22Rv1 (cell line): Measurements from ENCODE around the gene LIM2.

Experiments
- CTCF ChIP-seq: fragments of 450-650 bp; IDR thresholded peaks from 2 replicates; pipeline ENCODE4 v1.5.1; 2017; ENCODE audit warnings: mild to moderate bottlenecking
- ZFX ChIP-seq: fragments of 450-650 bp; IDR thresholded peaks from 2 replicates; pipeline ENCODE4 v1.6.1; 2017; ENCODE audit warnings: antibody characterized with exemption, borderline replicate concordance

DNA sequence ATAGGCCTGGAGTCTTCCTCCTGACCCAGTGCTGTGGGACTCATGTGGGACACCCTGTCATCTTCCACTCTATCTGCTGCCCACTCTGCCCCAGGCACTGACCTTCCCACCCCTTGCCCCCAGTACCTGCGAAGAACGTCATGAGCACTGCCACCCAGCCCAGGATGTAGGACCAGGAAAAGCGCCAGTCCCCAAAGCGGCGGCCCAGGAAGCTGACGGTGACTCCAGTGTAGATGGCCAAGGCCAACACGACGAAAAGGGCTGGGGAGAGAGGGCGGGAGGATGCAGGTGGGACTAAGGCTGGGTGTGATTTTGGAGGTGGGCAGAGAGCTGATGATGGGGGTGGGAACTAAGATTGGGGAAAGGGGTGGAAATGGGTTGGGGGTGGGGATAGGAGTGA is 7.4 kb downstream of the LIM2 start:
- no peak for TF ChIP-seq CTCF
- no peak for TF ChIP-seq ZFX
